A673 (cell line): Measurements from ENCODE around the gene VAPB.

Experiments used
- EZH2 ChIP-seq: fragments of 200-600 bp; sonication (generic); IDR thresholded peaks from 2 replicates; pipeline ENCODE4 v1.6.1; 2017; ENCODE audit warnings: borderline replicate concordance, low read depth, mild to moderate bottlenecking, mixed read lengths, antibody characterized with exemption, low read length; ENCODE audit not compliant: poor library complexity, severe bottlenecking
- TF ChIP-seq, protein P1 (sequence below): fragments of 300-800, 200-600 bp; sonication (generic); conservative IDR thresholded peaks from 2 replicates; pipeline ENCODE4 v1.5.1; 2017; ENCODE audit warnings: low read depth, mild to moderate bottlenecking, antibody characterized with exemption, low read length, moderate library complexity, mixed read lengths

DNA sequence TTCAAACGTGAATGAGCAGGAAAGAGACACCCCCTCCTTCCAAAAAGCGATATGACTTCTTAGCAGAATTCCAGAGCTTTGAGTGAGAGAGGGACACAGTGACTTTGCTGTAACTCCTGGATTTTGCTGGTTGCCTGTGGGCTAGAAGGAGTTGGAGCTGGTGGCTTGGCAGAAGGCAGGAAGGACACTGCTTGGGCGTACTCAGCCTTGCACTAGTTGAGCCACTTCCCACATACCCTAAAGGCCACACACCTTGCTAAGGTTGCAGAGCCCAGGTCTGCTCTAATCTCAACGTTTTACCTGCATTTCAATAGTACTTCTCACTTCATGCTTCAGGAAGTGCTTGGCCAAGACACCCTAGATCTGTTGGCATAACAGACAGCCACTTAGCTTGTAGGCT lies 48.9 kb upstream of the VAPB start:
- TF ChIP-seq, protein P1, sequence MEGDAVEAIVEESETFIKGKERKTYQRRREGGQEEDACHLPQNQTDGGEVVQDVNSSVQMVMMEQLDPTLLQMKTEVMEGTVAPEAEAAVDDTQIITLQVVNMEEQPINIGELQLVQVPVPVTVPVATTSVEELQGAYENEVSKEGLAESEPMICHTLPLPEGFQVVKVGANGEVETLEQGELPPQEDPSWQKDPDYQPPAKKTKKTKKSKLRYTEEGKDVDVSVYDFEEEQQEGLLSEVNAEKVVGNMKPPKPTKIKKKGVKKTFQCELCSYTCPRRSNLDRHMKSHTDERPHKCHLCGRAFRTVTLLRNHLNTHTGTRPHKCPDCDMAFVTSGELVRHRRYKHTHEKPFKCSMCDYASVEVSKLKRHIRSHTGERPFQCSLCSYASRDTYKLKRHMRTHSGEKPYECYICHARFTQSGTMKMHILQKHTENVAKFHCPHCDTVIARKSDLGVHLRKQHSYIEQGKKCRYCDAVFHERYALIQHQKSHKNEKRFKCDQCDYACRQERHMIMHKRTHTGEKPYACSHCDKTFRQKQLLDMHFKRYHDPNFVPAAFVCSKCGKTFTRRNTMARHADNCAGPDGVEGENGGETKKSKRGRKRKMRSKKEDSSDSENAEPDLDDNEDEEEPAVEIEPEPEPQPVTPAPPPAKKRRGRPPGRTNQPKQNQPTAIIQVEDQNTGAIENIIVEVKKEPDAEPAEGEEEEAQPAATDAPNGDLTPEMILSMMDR: no peak
- TF ChIP-seq EZH2: no peak
